Activated CD8-positive, alpha-beta memory T cell treated with anti-CD3 and anti-CD28 coated beads, Interleukin-2, amount 50 U/mL, for 24 hours (primary cell): ENCODE data around the gene NCK2.

Experiments used
- DNase-seq: peaks from one replicate; pipeline ENCODE4 v3.0.0-alpha.2; 2020; ENCODE audit errors: extremely low read depth

The NCK2 gene

DNA sequence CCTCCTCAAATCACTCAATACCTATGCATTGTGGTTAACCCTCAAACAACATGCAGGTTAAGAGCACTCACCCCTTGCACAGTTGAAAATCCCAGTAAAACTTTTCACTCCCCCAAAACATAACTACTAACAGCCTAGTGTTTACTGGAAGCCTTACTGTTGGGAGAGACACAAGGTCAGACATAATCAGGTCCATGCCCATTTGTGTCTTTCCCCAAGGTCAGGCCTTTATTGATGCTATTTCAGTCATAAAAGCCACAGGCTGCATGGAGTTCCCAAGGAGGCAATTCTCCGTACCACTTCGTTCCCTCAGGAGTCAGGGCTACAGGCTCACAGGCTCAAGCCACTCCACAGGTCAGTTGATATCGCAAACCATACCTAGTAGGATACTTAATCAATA lies 180.2 kb downstream of the NCK2 start:
- DNase-seq = no peak

DNA sequence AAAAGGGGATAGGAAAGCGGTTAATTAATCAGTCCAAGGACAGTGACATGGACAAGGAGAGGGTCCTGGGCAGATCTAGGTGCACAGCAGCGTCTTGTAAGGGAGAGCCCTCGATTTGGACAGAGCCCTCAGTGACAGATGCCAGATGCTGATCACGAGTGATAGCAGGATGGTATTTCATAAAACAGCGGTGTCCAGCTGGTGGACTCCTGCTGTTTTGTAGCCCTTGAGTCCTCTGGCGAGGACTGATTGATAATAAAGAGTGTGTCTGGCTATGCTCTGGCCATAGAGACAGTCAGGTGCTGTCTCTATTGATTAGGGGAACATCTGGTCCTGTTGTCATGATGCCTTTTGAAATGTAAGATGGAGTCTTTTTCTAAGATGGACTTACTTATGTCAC lies 180.7 kb downstream of the NCK2 start:
- no peak for DNase-seq

DNA sequence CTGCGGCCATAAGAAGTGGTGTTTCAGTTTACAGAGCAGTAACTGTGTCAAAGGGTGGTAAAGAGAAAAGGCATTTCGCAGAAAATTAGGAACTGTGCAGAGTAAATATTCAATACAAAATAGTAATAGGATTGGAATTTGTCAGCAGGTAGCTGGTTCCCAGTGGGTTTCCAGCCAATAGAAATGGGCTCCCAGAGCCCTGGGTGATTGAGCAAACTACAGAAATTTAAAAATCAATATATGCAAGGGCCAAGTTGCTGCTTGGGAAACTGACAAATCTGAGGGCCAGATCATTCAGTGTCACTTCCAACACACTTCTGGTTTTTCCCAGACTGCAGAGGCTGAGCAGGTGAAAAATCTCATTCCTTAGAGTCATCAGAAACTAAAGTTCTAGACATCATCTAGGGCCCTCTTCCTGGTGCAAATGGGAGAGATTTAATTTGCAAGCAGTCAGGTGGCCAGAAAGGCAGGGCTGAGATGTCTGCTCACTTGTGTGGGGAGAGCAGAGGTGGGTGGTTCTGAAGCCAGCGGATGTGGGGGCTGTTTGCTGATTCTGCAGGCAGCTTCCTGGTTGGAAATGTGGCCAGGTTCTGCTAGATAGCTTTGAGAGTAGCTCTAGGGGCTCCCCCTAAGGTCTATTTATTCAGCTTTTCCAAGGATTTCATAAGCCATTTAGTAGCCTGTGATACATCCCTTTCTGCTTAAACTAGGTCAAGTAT lies 182.4 kb downstream of the NCK2 start:
- no peak for DNase-seq

DNA sequence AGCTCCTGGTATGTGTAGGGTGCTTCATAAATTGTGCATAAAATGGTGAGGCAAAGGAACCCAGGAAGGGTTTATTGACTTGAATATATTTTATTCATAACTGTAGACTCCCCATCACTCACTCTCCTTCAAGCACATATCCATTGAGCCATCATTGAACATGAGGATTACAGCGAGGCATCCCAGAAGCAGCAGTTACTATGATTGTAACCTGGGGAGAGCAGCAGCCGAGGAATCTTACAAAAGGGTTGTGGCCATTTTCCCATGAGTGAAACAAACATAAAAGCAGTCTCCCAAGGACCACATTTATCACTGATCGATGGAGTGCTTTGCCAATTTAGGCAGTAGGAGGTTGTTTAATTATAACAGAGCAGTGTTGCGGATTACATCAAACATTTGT lies 183.4 kb downstream of the NCK2 start:
- DNase-seq = no peak

DNA sequence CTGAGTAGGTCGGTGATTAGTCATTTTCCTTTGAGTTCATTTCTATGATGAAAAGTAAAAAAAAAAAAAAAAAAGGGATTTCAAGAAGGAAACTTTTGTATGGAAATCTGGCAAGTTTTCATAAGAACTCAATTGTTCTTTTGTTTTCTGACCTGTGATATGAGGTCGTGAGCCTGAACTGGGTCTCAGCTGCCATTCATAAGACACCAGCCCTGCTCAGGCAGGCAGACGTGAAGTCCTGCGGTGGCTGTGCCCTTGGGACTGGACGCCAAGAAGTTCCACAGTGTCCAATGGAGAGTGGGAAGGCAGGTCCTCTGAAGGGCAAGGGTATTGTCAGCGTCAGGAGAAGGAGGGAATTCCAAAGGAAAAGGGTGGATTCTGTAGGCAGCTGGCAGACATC lies 183.9 kb downstream of the NCK2 start:
- DNase-seq = no peak

DNA sequence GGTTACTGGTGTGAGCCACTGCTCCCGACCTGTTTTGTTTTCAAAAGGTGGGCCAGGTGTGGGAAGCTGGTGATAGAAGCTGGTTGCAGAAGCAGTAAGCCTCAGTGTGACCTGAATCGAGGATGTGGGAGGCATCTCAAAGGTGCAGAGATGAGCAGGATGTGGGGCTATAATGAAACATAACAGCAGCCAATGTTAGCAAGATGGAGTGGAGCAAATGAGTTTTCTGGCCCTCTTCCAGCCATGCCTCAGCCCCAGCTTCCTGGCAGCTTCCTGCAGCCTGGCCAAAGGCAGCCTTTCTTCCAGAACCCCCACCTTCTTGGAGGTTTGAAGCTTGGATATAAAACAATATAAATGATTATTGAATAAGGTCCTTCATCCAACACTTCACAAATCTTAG lies 184.8 kb downstream of the NCK2 start:
- DNase-seq = no peak

DNA sequence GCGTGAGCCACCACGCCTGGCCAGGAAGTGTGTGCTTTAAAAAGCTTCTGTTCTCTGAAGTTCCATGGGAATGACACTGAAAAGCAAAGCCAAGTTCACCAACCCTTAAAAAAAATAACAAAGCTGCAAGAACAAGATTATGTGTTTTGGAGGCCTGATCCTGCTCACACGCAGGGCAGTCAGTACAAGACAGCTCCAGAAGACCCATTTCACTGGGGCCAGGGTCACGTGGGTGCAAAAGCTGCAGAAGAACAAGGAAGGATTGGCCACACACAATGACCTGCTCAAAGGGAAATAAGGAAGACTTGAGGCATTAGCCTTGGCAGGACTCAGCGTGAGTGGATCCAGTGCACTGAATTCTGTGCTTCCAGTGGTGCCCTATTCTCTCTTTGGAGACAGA lies 187.9 kb downstream of the NCK2 start:
- no peak for DNase-seq

DNA sequence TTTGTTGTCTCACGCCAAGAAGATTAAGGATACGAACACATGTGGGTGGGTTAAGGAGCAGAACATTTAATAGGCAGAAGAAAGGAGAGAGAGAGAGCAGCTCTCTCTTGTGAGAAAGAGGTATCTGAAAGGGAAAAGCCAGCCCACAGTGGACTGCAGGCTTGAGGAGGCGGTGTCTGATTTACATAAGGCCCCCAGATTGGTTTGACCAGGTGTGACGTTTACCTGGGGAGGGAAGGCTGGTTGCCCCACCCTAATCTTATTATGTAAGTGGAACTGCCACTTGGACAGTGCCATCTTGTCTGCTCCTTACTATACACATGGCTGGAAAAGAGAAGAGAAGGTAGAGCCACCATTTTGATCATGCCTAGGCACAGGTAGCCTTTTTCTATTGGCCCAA lies 189.2 kb downstream of the NCK2 start:
- no peak for DNase-seq

DNA sequence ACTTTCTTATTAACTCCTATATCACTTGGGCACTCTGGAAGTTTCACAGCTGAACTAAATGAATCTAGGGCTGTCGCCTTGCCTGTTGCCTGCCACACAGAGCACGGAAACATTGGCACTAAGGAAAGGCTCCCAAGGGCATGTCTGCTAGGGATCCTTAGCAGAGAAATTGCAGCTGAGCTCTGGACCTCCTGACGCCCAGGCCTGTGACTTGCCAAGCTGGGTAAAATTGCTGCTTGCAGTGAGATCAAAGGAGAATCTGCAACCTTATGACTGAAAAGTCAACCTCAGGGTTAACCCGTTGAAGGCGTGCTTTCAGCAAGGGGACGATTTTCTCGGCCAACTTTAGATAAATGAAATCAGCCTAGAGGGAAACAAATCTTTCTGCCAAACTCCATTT lies 189.8 kb downstream of the NCK2 start:
- no peak for DNase-seq

DNA sequence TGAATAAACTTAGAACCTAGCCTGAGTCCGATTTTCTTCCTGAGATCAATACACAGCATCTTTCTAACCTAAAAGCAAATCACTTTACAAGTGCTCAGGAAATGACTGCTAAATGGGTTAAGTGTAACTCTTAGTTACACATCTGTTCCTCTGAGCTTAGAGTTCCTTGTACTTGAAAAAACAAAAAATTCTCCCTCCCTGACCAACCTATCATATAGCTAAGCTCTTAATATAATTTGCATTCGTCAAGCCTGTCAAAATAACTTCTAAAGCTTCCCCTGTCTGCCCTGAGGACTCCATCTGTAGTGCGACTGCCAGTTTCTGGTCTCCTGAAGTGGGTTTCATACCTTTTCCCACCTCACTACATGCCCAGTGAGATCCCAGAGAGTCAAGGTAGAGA lies 190.4 kb downstream of the NCK2 start:
- DNase-seq = no peak

DNA sequence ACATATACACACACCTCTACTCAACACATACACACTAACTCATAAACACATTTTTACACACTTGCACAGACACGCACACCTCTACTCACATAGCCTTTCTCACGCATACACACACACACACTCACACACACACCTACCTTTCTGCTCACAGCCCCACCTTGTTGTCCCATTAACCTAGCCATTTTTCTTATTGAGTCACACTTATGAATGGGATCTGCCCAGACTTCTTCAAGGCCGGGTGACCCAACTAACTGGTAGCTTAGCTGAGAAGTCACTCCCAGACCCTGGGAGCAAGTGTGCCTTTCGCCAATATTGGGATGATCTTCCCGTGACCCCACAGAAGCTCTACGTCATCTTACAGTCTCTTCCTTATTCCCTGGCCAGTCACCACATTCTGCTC lies 192.2 kb downstream of the NCK2 start:
- no peak for DNase-seq

DNA sequence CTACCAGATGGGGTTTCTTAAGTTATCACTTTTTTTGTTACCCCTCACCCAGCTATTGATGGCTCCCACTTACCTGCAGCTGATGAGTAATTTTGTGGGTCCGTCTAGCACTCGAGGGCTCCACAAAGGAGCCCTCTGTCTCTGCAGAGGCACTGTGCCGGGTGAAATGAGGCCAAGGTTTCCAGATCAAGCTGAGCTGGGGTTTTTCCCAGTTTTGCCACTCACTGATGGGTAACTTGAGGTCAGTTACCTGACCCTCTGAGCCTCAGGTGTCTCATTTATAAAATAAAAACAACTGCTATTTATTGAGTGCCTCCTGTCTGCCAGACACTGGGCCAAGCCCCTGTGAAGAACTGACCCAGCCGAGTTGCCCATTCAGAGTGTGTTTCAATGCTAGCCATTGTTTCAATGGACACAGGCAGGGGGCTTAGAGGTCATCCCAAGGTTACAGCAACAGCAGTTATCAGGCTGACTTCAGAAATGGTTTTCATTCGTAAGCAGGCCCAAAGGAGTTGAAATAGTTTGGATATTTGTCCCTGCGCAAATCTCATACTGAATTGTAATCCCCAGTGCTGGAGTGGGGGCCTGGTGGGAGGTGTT lies 192.9 kb downstream of the NCK2 start:
- DNase-seq = no peak
